H9 (cell line): Measurements from ENCODE around the gene RAD51C. TPM values are rescaled to one million over a fixed set of nuclear protein-coding genes. Genes with fewer than 3 reads are reported as not detected.

Experiments used
- DNase-seq: peaks from one replicate; pipeline ENCODE4 v3.0.0-alpha.2; 2017
- H2AFZ ChIP-seq: one replicate; pipeline ENCODE4 v1.6.1; 2013; ENCODE audit warnings: mild to moderate bottlenecking, low read length, control low read depth, moderate library complexity
- H2AK5ac ChIP-seq: 2 replicates; pipeline ENCODE4 v1.6.1; 2013; ENCODE audit warnings: low read length, control low read depth, mixed read lengths; ENCODE audit not compliant: insufficient read length
- H2BK120ac ChIP-seq: one replicate; pipeline ENCODE4 v1.6.1; 2013; ENCODE audit warnings: low read depth, mild to moderate bottlenecking, low read length, control low read depth, inconsistent platforms; ENCODE audit not compliant: poor library complexity, severe bottlenecking
- H2BK12ac ChIP-seq: 2 replicates; pipeline ENCODE4 v1.6.1; 2013; ENCODE audit warnings: low read length, control low read depth, mixed read lengths, low read depth; ENCODE audit not compliant: insufficient read length
- H2BK15ac ChIP-seq: 2 replicates; pipeline ENCODE4 v1.6.1; 2013; ENCODE audit warnings: low read depth, low read length, control low read depth
- H2BK20ac ChIP-seq: one replicate; pipeline ENCODE4 v1.6.1; 2013; ENCODE audit warnings: low read depth, mild to moderate bottlenecking, low read length, control low read depth, inconsistent platforms; ENCODE audit not compliant: poor library complexity, severe bottlenecking
- H2BK5ac ChIP-seq: 2 replicates; pipeline ENCODE4 v1.6.1; 2013; ENCODE audit warnings: low read length, control low read depth, mixed read lengths; ENCODE audit not compliant: insufficient read length
- H3K14ac ChIP-seq: 2 replicates; pipeline ENCODE4 v1.6.1; 2013; ENCODE audit warnings: low read length, control low read depth; ENCODE audit not compliant: insufficient read depth
- H3K18ac ChIP-seq: 2 replicates; pipeline ENCODE4 v1.6.1; 2013; ENCODE audit warnings: low read depth, mild to moderate bottlenecking, mixed read lengths, low read length, control low read depth; ENCODE audit not compliant: insufficient read length
- H3K23ac ChIP-seq: 2 replicates; pipeline ENCODE4 v1.6.1; 2013; ENCODE audit warnings: low read length, control low read depth, mixed read lengths, low read depth; ENCODE audit not compliant: insufficient read length
- H3K23me2 ChIP-seq: 2 replicates; pipeline ENCODE4 v1.6.1; 2013; ENCODE audit warnings: low read depth, mild to moderate bottlenecking, mixed read lengths, low read length, control low read depth; ENCODE audit not compliant: insufficient read length, poor library complexity, severe bottlenecking
- H3K27ac ChIP-seq: 2 replicates; pipeline ENCODE4 v1.5.1; 2013; ENCODE audit warnings: low read length, control low read depth, mixed read lengths, low read depth; ENCODE audit not compliant: insufficient read length
- H3K27me3 ChIP-seq: 2 replicates; pipeline ENCODE4 v1.6.1; 2013; ENCODE audit warnings: low read length, control low read depth, inconsistent platforms; ENCODE audit not compliant: insufficient read depth
- H3K4ac ChIP-seq: 2 replicates; pipeline ENCODE4 v1.6.1; 2013; ENCODE audit warnings: low read depth, mild to moderate bottlenecking, control low read depth, inconsistent platforms, low read length, moderate library complexity
- H3K4me1 ChIP-seq: 2 replicates; pipeline ENCODE4 v1.6.1; 2013; ENCODE audit warnings: low read length, control low read depth, inconsistent platforms; ENCODE audit not compliant: insufficient read depth
- H3K4me2 ChIP-seq: 2 replicates; pipeline ENCODE4 v1.6.1; 2013; ENCODE audit warnings: low read length, control low read depth, mixed read lengths; ENCODE audit not compliant: insufficient read length, insufficient read depth
- H3K56ac ChIP-seq: 2 replicates; pipeline ENCODE4 v1.6.1; 2013; ENCODE audit warnings: low read depth, mild to moderate bottlenecking, mixed read lengths, low read length, control low read depth; ENCODE audit not compliant: insufficient read length
- H3K79me1 ChIP-seq: 2 replicates; pipeline ENCODE4 v1.6.1; 2013; ENCODE audit warnings: low read depth, mild to moderate bottlenecking, moderate library complexity, low read length, control low read depth, inconsistent platforms; ENCODE audit not compliant: insufficient read depth, poor library complexity, severe bottlenecking
- H3K79me2 ChIP-seq: 2 replicates; pipeline ENCODE4 v1.6.1; 2013; ENCODE audit warnings: low read length, control low read depth, inconsistent platforms; ENCODE audit not compliant: insufficient read depth
- H3K9ac ChIP-seq: 2 replicates; pipeline ENCODE4 v1.6.1; 2013; ENCODE audit warnings: low read length, control low read depth, mixed read lengths; ENCODE audit not compliant: insufficient read length; ENCODE audit errors: extremely low read depth
- H3K9me3 ChIP-seq: one replicate; pipeline ENCODE4 v1.6.1; 2013; ENCODE audit warnings: low read depth, low read length, inconsistent platforms; ENCODE audit not compliant: control insufficient read depth
- H3T11ph ChIP-seq: one replicate; pipeline ENCODE4 v1.6.1; 2013; ENCODE audit warnings: mild to moderate bottlenecking, low read length, control low read depth, inconsistent platforms
- H4K20me1 ChIP-seq: one replicate; pipeline ENCODE4 v1.6.1; 2013; ENCODE audit not compliant: control insufficient read depth, insufficient read length, insufficient read depth
- H4K5ac ChIP-seq: 2 replicates; pipeline ENCODE4 v1.6.1; 2013; ENCODE audit warnings: low read depth, mild to moderate bottlenecking, mixed read lengths, low read length, control low read depth; ENCODE audit not compliant: insufficient read length
- H4K8ac ChIP-seq: replicated peaks from 2 replicates; pipeline ENCODE4 v1.6.1; 2013; ENCODE audit warnings: low read length, control low read depth, mixed read lengths, low read depth; ENCODE audit not compliant: insufficient read length
- H4K91ac ChIP-seq: 2 replicates; pipeline ENCODE4 v1.6.1; 2013; ENCODE audit warnings: low read depth, mild to moderate bottlenecking, moderate library complexity, mixed read lengths, low read length, control low read depth; ENCODE audit not compliant: insufficient read length
- H3K27ac Mint-ChIP-seq, 3 experiments: 2 replicates in 2 of 3; 3 replicates in 1 of 3; pipeline ENCODE4 v1.8.0; 2020 to 2021; ENCODE audit warnings: mixed read lengths in 3 of 3, mild to moderate bottlenecking in 1 of 3, moderate library complexity in 1 of 3
- H3K27me3 Mint-ChIP-seq: 2 replicates; pipeline ENCODE4 v1.8.0; 2021; ENCODE audit warnings: low read depth, mild to moderate bottlenecking, moderate library complexity, mixed read lengths
- H3K36me3 Mint-ChIP-seq, 3 experiments: 2 replicates in 2 of 3; 3 replicates in 1 of 3; pipeline ENCODE4 v1.8.0; 2020 to 2021; ENCODE audit warnings: low read depth in 3 of 3, mixed read lengths in 3 of 3; ENCODE audit not compliant: insufficient read depth in 1 of 3
- H3K4me1 Mint-ChIP-seq, 2 experiments: 2 replicates each; pipeline ENCODE4 v1.8.0; 2020; ENCODE audit warnings: mixed read lengths in 2 of 2
- H3K4me3 Mint-ChIP-seq, 2 experiments: 2 replicates in 1 of 2; 3 replicates in 1 of 2; pipeline ENCODE4 v1.8.0; 2020 to 2021; ENCODE audit warnings: mild to moderate bottlenecking in 2 of 2, mixed read lengths in 2 of 2, moderate library complexity in 1 of 2
- H3K9me3 Mint-ChIP-seq, 2 experiments: 2 replicates in 1 of 2; 3 replicates in 1 of 2; pipeline ENCODE4 v1.8.0; 2020; ENCODE audit warnings: mild to moderate bottlenecking in 2 of 2, mixed read lengths in 2 of 2, moderate library complexity in 1 of 2
- WGBS: extraction: QIAGEN DNeasy Blood & Tissue Kit; methylation state at CpG from one replicate; pipeline ENCODE4 v1.1.7; 2013; ENCODE audit warnings: missing lambda C conversion rate, low lambda C conversion rate, mixed read lengths; ENCODE audit not compliant: insufficient read length; ENCODE audit errors: extremely low coverage; 5-methylcytosine and 5-hydroxymethylcytosine counted together
- total RNA-seq: library from RNA; stranded (reverse); gene quantifications from 2 replicates; pipeline ENCODE4 v1.2.1, GENCODE V29; 2021
- TF ChIP-seq, protein P1 (sequence below): fragments of 200-600 bp; sonication (generic); conservative IDR thresholded peaks from 3 replicates; pipeline ENCODE4 v1.8.0; 2021; ENCODE audit warnings: antibody characterized with exemption, mild to moderate bottlenecking

RAD51C gene
- total RNA-seq, 1 experiment from 2014 or later: 11.3 TPM

DNA sequence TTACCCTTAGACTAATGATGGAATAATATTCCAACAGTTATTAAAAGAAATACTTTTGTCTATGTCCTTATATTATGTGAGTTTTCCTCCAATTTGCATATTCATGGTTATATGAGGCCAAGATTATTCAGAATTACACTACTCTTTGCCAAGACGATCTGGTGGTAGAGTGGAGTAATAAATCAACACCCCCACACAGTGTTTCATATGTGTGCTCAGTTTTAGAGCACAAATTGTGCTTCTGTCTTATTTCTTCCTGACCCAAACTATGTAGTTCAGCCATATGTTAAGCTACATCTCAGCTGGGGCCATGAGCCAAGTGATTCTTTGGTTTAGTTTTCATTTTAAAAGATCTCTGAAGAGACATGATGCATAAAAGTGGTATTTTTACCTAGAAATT is 36.4 kb downstream of the RAD51C start:
- no peak overlapping the region for H3K23ac ChIP-seq
- no peaks in the 10 kb centered on the region for H4K20me1 ChIP-seq
- H2BK5ac ChIP-seq: no peak overlapping the region
- H3K27ac ChIP-seq: no peak overlapping the region
- no peak overlapping the region for H3T11ph ChIP-seq
- no peaks in the 10 kb centered on the region for H3K9me3 ChIP-seq
- DNase-seq: no peak
- H3K14ac ChIP-seq: no peak overlapping the region
- no CpG with 5 or more reads among the region's 1 CpG for WGBS
- H2BK120ac ChIP-seq: no peak overlapping the region
- H3K27me3 Mint-ChIP-seq: no peaks in the 10 kb centered on the region; the same call in 1 of the 2 replicates
- H3K27me3 ChIP-seq: no peaks in the 10 kb centered on the region
- no peaks in the 10 kb centered on the region for H3K79me1 ChIP-seq
- no peaks in the 10 kb centered on the region for H3K9me3 Mint-ChIP-seq
- H2BK12ac ChIP-seq: no peak overlapping the region
- H3K4me2 ChIP-seq: no peak overlapping the region
- no peak overlapping the region for H4K91ac ChIP-seq
- no peak overlapping the region for H2BK20ac ChIP-seq
- no peaks in the 10 kb centered on the region for H3K4me1 ChIP-seq
- no peak overlapping the region for H2AK5ac ChIP-seq
- H3K4me1 Mint-ChIP-seq: no peaks in the 10 kb centered on the region
- H3K18ac ChIP-seq: no peak overlapping the region
- H3K79me2 ChIP-seq: no peaks in the 10 kb centered on the region
- no peaks in the 10 kb centered on the region for H3K23me2 ChIP-seq
- no peaks in the 10 kb centered on the region for H3K36me3 Mint-ChIP-seq
- no peak overlapping the region for H3K56ac ChIP-seq
- H3K4me3 Mint-ChIP-seq: no peak overlapping the region
- H3K27ac Mint-ChIP-seq: no peak overlapping the region; a peak in 1 of 7 replicates
- H3K4ac ChIP-seq: no peak overlapping the region
- no peak overlapping the region for H2AFZ ChIP-seq
- H4K5ac ChIP-seq: no peak overlapping the region
- H3K9ac ChIP-seq: no peak overlapping the region
- no peak overlapping the region for H4K8ac ChIP-seq
- TF ChIP-seq, protein P1, sequence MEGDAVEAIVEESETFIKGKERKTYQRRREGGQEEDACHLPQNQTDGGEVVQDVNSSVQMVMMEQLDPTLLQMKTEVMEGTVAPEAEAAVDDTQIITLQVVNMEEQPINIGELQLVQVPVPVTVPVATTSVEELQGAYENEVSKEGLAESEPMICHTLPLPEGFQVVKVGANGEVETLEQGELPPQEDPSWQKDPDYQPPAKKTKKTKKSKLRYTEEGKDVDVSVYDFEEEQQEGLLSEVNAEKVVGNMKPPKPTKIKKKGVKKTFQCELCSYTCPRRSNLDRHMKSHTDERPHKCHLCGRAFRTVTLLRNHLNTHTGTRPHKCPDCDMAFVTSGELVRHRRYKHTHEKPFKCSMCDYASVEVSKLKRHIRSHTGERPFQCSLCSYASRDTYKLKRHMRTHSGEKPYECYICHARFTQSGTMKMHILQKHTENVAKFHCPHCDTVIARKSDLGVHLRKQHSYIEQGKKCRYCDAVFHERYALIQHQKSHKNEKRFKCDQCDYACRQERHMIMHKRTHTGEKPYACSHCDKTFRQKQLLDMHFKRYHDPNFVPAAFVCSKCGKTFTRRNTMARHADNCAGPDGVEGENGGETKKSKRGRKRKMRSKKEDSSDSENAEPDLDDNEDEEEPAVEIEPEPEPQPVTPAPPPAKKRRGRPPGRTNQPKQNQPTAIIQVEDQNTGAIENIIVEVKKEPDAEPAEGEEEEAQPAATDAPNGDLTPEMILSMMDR: no peak
- H2BK15ac ChIP-seq: no peak overlapping the region
